H1 (cell line): ENCODE measurements around the gene ADAMTS8.

Experiments used
- CTCF ChIP-seq, 3 experiments: IDR thresholded peaks; 1 replicate in 2 of 3; 2 replicates in 1 of 3; pipeline versions ENCODE4 v1.5.1 to v1.6.1; 2011; ENCODE audit warnings: low read length in 3 of 3, mild to moderate bottlenecking in 3 of 3, inconsistent platforms in 2 of 3, low read depth in 1 of 3, moderate library complexity in 1 of 3; ENCODE audit not compliant: insufficient read depth in 1 of 3; ENCODE audit errors: control extremely low read depth in 1 of 3
- EP300 ChIP-seq, 2 experiments: IDR thresholded peaks; 1 replicate in 1 of 2; 2 replicates in 1 of 2; pipeline ENCODE4 v1.6.1; 2011 to 2012; ENCODE audit warnings: low read depth in 2 of 2, low read length in 2 of 2, mild to moderate bottlenecking in 2 of 2, borderline replicate concordance in 1 of 2, inconsistent platforms in 1 of 2, moderate library complexity in 1 of 2
- GABPA ChIP-seq: IDR thresholded peaks from 2 replicates; pipeline ENCODE4 v1.6.1; 2011; ENCODE audit warnings: mild to moderate bottlenecking, low read length, moderate library complexity, borderline replicate concordance; ENCODE audit not compliant: insufficient read depth
- POLR2A ChIP-seq, 2 experiments: IDR thresholded peaks; 1 replicate in 1 of 2; 2 replicates in 1 of 2; pipeline ENCODE4 v1.6.1; 2011; ENCODE audit warnings: low read depth in 2 of 2, low read length in 2 of 2, mild to moderate bottlenecking in 2 of 2; ENCODE audit errors: control extremely low read depth in 1 of 2
- POLR2AphosphoS5 ChIP-seq: IDR thresholded peaks from 2 replicates; pipeline ENCODE4 v1.6.1; 2011; ENCODE audit warnings: low read depth, low read length
- RXRA ChIP-seq: IDR thresholded peaks from 2 replicates; pipeline ENCODE4 v1.6.1; 2011; ENCODE audit warnings: low read depth, mild to moderate bottlenecking, low read length, moderate library complexity; ENCODE audit not compliant: insufficient read depth

- TF ChIP-seq POLR2AphosphoS5 (no peak), CTCF (IDR thresholded peaks at IDR 0.05; ENCODE audit: control extremely low read depth in 1 of 3, insufficient read depth in 1 of 3, low read depth in 1 of 3, low read length in 3 of 3) (no peak), GABPA (no peak), POLR2A (IDR thresholded peaks at IDR 0.05; ENCODE audit: control extremely low read depth in 1 of 2, low read depth in 2 of 2, low read length in 2 of 2) (no peak), RXRA (no peak), EP300 (IDR thresholded peaks at IDR 0.05; ENCODE audit: borderline replicate concordance in 1 of 2, low read depth in 2 of 2, low read length in 2 of 2) (no peak)
Observed at GRCh38 chr11:130439876-130440275, 11.5 kb upstream of the ADAMTS8 start.
